Measurements from ENCODE around the gene SLC44A3.

DNA sequence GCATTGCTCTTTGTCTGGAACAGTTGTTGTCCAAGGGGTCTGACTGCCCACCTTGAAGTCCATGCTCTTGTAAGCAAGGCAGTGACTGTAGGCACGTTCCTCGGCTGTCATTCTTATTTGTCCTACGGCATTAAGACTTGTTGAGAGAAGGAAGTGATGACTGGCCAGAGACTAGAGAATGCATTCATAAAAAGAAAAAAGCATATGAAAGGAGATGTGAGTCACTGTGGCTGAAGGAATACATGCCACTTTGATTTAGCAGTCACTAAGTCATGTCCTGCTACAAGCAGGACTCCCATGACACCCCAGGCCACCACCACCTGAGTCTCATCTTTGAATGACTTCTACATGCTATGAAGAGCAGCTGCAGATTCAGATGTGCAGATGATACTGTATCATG, 56.2 kb downstream of the SLC44A3 start:
- no peak for TF ChIP-seq CTCF (IDR thresholded peaks at IDR 0.05)
- TF ChIP-seq POLR2A (IDR thresholded peaks at IDR 0.05), result no peak
- TF ChIP-seq POLR2AphosphoS5 (IDR thresholded peaks at IDR 0.05), result no peak
